ENCODE results near the gene OVOL1.

- TF ChIP-seq CTCF (IDR thresholded peaks at IDR 0.05) (no peak), POLR2AphosphoS5 (IDR thresholded peaks at IDR 0.05) (peak in 1 of 3 donors; percentile 73), EP300 (IDR thresholded peaks at IDR 0.05) (no peak), POLR2A (IDR thresholded peaks at IDR 0.05) (no peak)
Measured at GRCh38 chr11:65833297-65834030, 46.6 kb downstream of the OVOL1 start, which contains the start of gene SNX32.
